H9 (cell line): ENCODE measurements around the gene RPL6. TPM values are rescaled to one million over a fixed set of nuclear protein-coding genes. Genes with fewer than 3 reads are reported as not detected.

Experiments
- DNase-seq: peaks from one replicate; pipeline ENCODE4 v3.0.0-alpha.2; 2017
- H2AFZ ChIP-seq: one replicate; pipeline ENCODE4 v1.6.1; 2013; ENCODE audit warnings: mild to moderate bottlenecking, low read length, control low read depth, moderate library complexity
- H2AK5ac ChIP-seq: 2 replicates; pipeline ENCODE4 v1.6.1; 2013; ENCODE audit warnings: low read length, control low read depth, mixed read lengths; ENCODE audit not compliant: insufficient read length
- H2BK120ac ChIP-seq: one replicate; pipeline ENCODE4 v1.6.1; 2013; ENCODE audit warnings: low read depth, mild to moderate bottlenecking, low read length, control low read depth, inconsistent platforms; ENCODE audit not compliant: poor library complexity, severe bottlenecking
- H2BK12ac ChIP-seq: 2 replicates; pipeline ENCODE4 v1.6.1; 2013; ENCODE audit warnings: low read length, control low read depth, mixed read lengths, low read depth; ENCODE audit not compliant: insufficient read length
- H2BK15ac ChIP-seq: 2 replicates; pipeline ENCODE4 v1.6.1; 2013; ENCODE audit warnings: low read depth, low read length, control low read depth
- H2BK20ac ChIP-seq: one replicate; pipeline ENCODE4 v1.6.1; 2013; ENCODE audit warnings: low read depth, mild to moderate bottlenecking, low read length, control low read depth, inconsistent platforms; ENCODE audit not compliant: poor library complexity, severe bottlenecking
- H2BK5ac ChIP-seq: 2 replicates; pipeline ENCODE4 v1.6.1; 2013; ENCODE audit warnings: low read length, control low read depth, mixed read lengths; ENCODE audit not compliant: insufficient read length
- H3K14ac ChIP-seq: 2 replicates; pipeline ENCODE4 v1.6.1; 2013; ENCODE audit warnings: low read length, control low read depth; ENCODE audit not compliant: insufficient read depth
- H3K18ac ChIP-seq: 2 replicates; pipeline ENCODE4 v1.6.1; 2013; ENCODE audit warnings: low read depth, mild to moderate bottlenecking, mixed read lengths, low read length, control low read depth; ENCODE audit not compliant: insufficient read length
- H3K23ac ChIP-seq: 2 replicates; pipeline ENCODE4 v1.6.1; 2013; ENCODE audit warnings: low read length, control low read depth, mixed read lengths, low read depth; ENCODE audit not compliant: insufficient read length
- H3K23me2 ChIP-seq: 2 replicates; pipeline ENCODE4 v1.6.1; 2013; ENCODE audit warnings: low read depth, mild to moderate bottlenecking, mixed read lengths, low read length, control low read depth; ENCODE audit not compliant: insufficient read length, poor library complexity, severe bottlenecking
- H3K27ac ChIP-seq: 2 replicates; pipeline ENCODE4 v1.5.1; 2013; ENCODE audit warnings: low read length, control low read depth, mixed read lengths, low read depth; ENCODE audit not compliant: insufficient read length
- H3K27me3 ChIP-seq: 2 replicates; pipeline ENCODE4 v1.6.1; 2013; ENCODE audit warnings: low read length, control low read depth, inconsistent platforms; ENCODE audit not compliant: insufficient read depth
- H3K4ac ChIP-seq: 2 replicates; pipeline ENCODE4 v1.6.1; 2013; ENCODE audit warnings: low read depth, mild to moderate bottlenecking, control low read depth, inconsistent platforms, low read length, moderate library complexity
- H3K4me1 ChIP-seq: 2 replicates; pipeline ENCODE4 v1.6.1; 2013; ENCODE audit warnings: low read length, control low read depth, inconsistent platforms; ENCODE audit not compliant: insufficient read depth
- H3K4me2 ChIP-seq: 2 replicates; pipeline ENCODE4 v1.6.1; 2013; ENCODE audit warnings: low read length, control low read depth, mixed read lengths; ENCODE audit not compliant: insufficient read length, insufficient read depth
- H3K56ac ChIP-seq: 2 replicates; pipeline ENCODE4 v1.6.1; 2013; ENCODE audit warnings: low read depth, mild to moderate bottlenecking, mixed read lengths, low read length, control low read depth; ENCODE audit not compliant: insufficient read length
- H3K79me1 ChIP-seq: 2 replicates; pipeline ENCODE4 v1.6.1; 2013; ENCODE audit warnings: low read depth, mild to moderate bottlenecking, moderate library complexity, low read length, control low read depth, inconsistent platforms; ENCODE audit not compliant: insufficient read depth, poor library complexity, severe bottlenecking
- H3K79me2 ChIP-seq: 2 replicates; pipeline ENCODE4 v1.6.1; 2013; ENCODE audit warnings: low read length, control low read depth, inconsistent platforms; ENCODE audit not compliant: insufficient read depth
- H3K9ac ChIP-seq: 2 replicates; pipeline ENCODE4 v1.6.1; 2013; ENCODE audit warnings: low read length, control low read depth, mixed read lengths; ENCODE audit not compliant: insufficient read length; ENCODE audit errors: extremely low read depth
- H3K9me3 ChIP-seq: one replicate; pipeline ENCODE4 v1.6.1; 2013; ENCODE audit warnings: low read depth, low read length, inconsistent platforms; ENCODE audit not compliant: control insufficient read depth
- H3T11ph ChIP-seq: one replicate; pipeline ENCODE4 v1.6.1; 2013; ENCODE audit warnings: mild to moderate bottlenecking, low read length, control low read depth, inconsistent platforms
- H4K20me1 ChIP-seq: one replicate; pipeline ENCODE4 v1.6.1; 2013; ENCODE audit not compliant: control insufficient read depth, insufficient read length, insufficient read depth
- H4K5ac ChIP-seq: 2 replicates; pipeline ENCODE4 v1.6.1; 2013; ENCODE audit warnings: low read depth, mild to moderate bottlenecking, mixed read lengths, low read length, control low read depth; ENCODE audit not compliant: insufficient read length
- H4K8ac ChIP-seq: replicated peaks from 2 replicates; pipeline ENCODE4 v1.6.1; 2013; ENCODE audit warnings: low read length, control low read depth, mixed read lengths, low read depth; ENCODE audit not compliant: insufficient read length
- H4K91ac ChIP-seq: 2 replicates; pipeline ENCODE4 v1.6.1; 2013; ENCODE audit warnings: low read depth, mild to moderate bottlenecking, moderate library complexity, mixed read lengths, low read length, control low read depth; ENCODE audit not compliant: insufficient read length
- H3K27ac Mint-ChIP-seq, 3 experiments: 2 replicates in 2 of 3; 3 replicates in 1 of 3; pipeline ENCODE4 v1.8.0; 2020 to 2021; ENCODE audit warnings: mixed read lengths in 3 of 3, mild to moderate bottlenecking in 1 of 3, moderate library complexity in 1 of 3
- H3K27me3 Mint-ChIP-seq: 2 replicates; pipeline ENCODE4 v1.8.0; 2021; ENCODE audit warnings: low read depth, mild to moderate bottlenecking, moderate library complexity, mixed read lengths
- H3K36me3 Mint-ChIP-seq, 3 experiments: 2 replicates in 2 of 3; 3 replicates in 1 of 3; pipeline ENCODE4 v1.8.0; 2020 to 2021; ENCODE audit warnings: low read depth in 3 of 3, mixed read lengths in 3 of 3; ENCODE audit not compliant: insufficient read depth in 1 of 3
- H3K4me1 Mint-ChIP-seq, 2 experiments: 2 replicates each; pipeline ENCODE4 v1.8.0; 2020; ENCODE audit warnings: mixed read lengths in 2 of 2
- H3K4me3 Mint-ChIP-seq, 2 experiments: 2 replicates in 1 of 2; 3 replicates in 1 of 2; pipeline ENCODE4 v1.8.0; 2020 to 2021; ENCODE audit warnings: mild to moderate bottlenecking in 2 of 2, mixed read lengths in 2 of 2, moderate library complexity in 1 of 2
- H3K9me3 Mint-ChIP-seq, 2 experiments: 2 replicates in 1 of 2; 3 replicates in 1 of 2; pipeline ENCODE4 v1.8.0; 2020; ENCODE audit warnings: mild to moderate bottlenecking in 2 of 2, mixed read lengths in 2 of 2, moderate library complexity in 1 of 2
- WGBS: extraction: QIAGEN DNeasy Blood & Tissue Kit; methylation state at CpG from one replicate; pipeline ENCODE4 v1.1.7; 2013; ENCODE audit warnings: missing lambda C conversion rate, low lambda C conversion rate, mixed read lengths; ENCODE audit not compliant: insufficient read length; ENCODE audit errors: extremely low coverage; 5-methylcytosine and 5-hydroxymethylcytosine counted together
- total RNA-seq: library from RNA; stranded (reverse); gene quantifications from 2 replicates; pipeline ENCODE4 v1.2.1, GENCODE V29; 2021
- TF ChIP-seq, protein P1 (sequence below): fragments of 200-600 bp; sonication (generic); conservative IDR thresholded peaks from 3 replicates; pipeline ENCODE4 v1.8.0; 2021; ENCODE audit warnings: antibody characterized with exemption, mild to moderate bottlenecking

RPL6 gene
- total RNA-seq, 1 experiment from 2014 or later, result 1,921 TPM

DNA sequence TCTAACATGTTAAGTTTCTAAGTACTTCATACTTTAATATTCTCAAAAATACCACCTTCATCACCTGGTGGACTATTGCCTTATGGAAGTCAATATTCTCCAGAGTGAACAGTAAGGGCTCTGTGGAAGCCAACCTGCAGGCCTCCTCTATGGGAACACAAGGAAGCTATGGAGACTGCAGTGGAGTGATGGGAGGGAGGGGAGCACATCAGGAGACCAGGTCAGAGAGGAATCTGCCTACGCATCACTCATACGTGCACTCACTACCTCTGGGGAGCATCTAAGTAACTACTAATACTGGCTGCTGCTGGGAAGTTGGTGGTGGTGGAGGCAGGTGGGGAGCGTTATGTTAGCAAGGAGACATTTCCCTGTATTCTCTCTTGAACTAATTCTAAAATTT lies 47.1 kb downstream of the RPL6 start:
- Histone ChIP-seq H2BK120ac (no peak overlapping the region), H3K4ac (no peak overlapping the region), H2BK20ac (no peak overlapping the region), H4K5ac (no peak overlapping the region), H3K27me3 (no peaks in the 10 kb centered on the region), H3K4me2 (no peak overlapping the region), H3K4me1 (no peaks in the 10 kb centered on the region), H3T11ph (no peak overlapping the region), H2AFZ (no peak overlapping the region), H3K9me3 (no peaks in the 10 kb centered on the region), H4K8ac (no peak overlapping the region), H2AK5ac (no peak overlapping the region), H3K27ac (no peak overlapping the region), H3K23me2 (no peaks in the 10 kb centered on the region), H3K56ac (no peak overlapping the region), H3K9ac (no peak overlapping the region), H4K91ac (no peak overlapping the region), H3K23ac (no peak overlapping the region), H3K18ac (no peak overlapping the region), H3K79me1 (peaks cover 3% of the 10 kb centered on the region), H2BK15ac (no peak overlapping the region), H3K14ac (no peak overlapping the region), H2BK5ac (no peak overlapping the region), H3K79me2 (no peaks in the 10 kb centered on the region; the same call in 1 of the 2 replicates), H4K20me1 (no peaks in the 10 kb centered on the region), H2BK12ac (no peak overlapping the region)
- H3K4me3 Mint-ChIP-seq, result no peak overlapping the region
- H3K36me3 Mint-ChIP-seq, result no peaks in the 10 kb centered on the region
- H3K27ac Mint-ChIP-seq, result peak overlapping the region; percentile 12 to 46 (median 23); a peak in 2 of 7 replicates
- H3K9me3 Mint-ChIP-seq, result no peaks in the 10 kb centered on the region
- no CpG with 5 or more reads among the region's 3 CpGs for WGBS
- DNase-seq, result no peak
- H3K27me3 Mint-ChIP-seq, result no peaks in the 10 kb centered on the region
- H3K4me1 Mint-ChIP-seq, result peaks cover 0 to 6% of the 10 kb centered on the region in 2 experiments; a peak in 2 of 4 replicates
- TF ChIP-seq, protein P1, sequence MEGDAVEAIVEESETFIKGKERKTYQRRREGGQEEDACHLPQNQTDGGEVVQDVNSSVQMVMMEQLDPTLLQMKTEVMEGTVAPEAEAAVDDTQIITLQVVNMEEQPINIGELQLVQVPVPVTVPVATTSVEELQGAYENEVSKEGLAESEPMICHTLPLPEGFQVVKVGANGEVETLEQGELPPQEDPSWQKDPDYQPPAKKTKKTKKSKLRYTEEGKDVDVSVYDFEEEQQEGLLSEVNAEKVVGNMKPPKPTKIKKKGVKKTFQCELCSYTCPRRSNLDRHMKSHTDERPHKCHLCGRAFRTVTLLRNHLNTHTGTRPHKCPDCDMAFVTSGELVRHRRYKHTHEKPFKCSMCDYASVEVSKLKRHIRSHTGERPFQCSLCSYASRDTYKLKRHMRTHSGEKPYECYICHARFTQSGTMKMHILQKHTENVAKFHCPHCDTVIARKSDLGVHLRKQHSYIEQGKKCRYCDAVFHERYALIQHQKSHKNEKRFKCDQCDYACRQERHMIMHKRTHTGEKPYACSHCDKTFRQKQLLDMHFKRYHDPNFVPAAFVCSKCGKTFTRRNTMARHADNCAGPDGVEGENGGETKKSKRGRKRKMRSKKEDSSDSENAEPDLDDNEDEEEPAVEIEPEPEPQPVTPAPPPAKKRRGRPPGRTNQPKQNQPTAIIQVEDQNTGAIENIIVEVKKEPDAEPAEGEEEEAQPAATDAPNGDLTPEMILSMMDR, result no peak
